ENCODE data around the gene GPSM3. TPM values are rescaled to one million over a fixed set of nuclear protein-coding genes. Genes with fewer than 3 reads are reported as not detected.

The GPSM3 gene
- total RNA-seq, 4 donors from 2014 or later, result 5.7 to 17.4 (median 8.6) TPM

- TF ChIP-seq POLR2A (IDR thresholded peaks at IDR 0.05; ENCODE audit: low read depth) (no peak), POLR2AphosphoS5 (IDR thresholded peaks at IDR 0.05) (peak in 1 of 2 donors; percentile 32)
- peak overlapping the region in 3 of 4 donors; percentile 52 to 66 (median 62) for H3K27ac ChIP-seq (replicated peaks in 1 of 4)
- H3K4me3 ChIP-seq, result no peak overlapping the region
- no peaks in the 10 kb centered on the region for H3K27me3 ChIP-seq
- WGBS, result 69% methylated on average over 4 of the region's 4 CpGs
- H3K9me3 ChIP-seq, result no peaks in the 10 kb centered on the region
- H3K36me3 ChIP-seq, result peaks cover 11 to 33% (median 30%) of the 10 kb centered on the region in 4 donors
- intact Hi-C loops (cut with DNase I), result no loop called here
- peaks cover 24 to 53% (median 48%) of the 10 kb centered on the region in 4 donors for H3K4me1 ChIP-seq
- no peak for DNase-seq (ENCODE audit: extremely low spot score)
These were observed 19.3 kb downstream of the GPSM3 start for GRCh38 chr6:32173051-32173727.

- no peak overlapping the region for H3K27ac ChIP-seq (replicated peaks in 1 of 4)
- peaks cover 13 to 53% (median 49%) of the 10 kb centered on the region in 4 donors for H3K36me3 ChIP-seq
- TF ChIP-seq POLR2A (IDR thresholded peaks at IDR 0.05; ENCODE audit: low read depth), result no peak
- TF ChIP-seq, protein P1, sequence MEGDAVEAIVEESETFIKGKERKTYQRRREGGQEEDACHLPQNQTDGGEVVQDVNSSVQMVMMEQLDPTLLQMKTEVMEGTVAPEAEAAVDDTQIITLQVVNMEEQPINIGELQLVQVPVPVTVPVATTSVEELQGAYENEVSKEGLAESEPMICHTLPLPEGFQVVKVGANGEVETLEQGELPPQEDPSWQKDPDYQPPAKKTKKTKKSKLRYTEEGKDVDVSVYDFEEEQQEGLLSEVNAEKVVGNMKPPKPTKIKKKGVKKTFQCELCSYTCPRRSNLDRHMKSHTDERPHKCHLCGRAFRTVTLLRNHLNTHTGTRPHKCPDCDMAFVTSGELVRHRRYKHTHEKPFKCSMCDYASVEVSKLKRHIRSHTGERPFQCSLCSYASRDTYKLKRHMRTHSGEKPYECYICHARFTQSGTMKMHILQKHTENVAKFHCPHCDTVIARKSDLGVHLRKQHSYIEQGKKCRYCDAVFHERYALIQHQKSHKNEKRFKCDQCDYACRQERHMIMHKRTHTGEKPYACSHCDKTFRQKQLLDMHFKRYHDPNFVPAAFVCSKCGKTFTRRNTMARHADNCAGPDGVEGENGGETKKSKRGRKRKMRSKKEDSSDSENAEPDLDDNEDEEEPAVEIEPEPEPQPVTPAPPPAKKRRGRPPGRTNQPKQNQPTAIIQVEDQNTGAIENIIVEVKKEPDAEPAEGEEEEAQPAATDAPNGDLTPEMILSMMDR (IDR thresholded peaks at IDR 0.05), result no peak
- TF ChIP-seq EP300 (IDR thresholded peaks at IDR 0.05), result no peak
- TF ChIP-seq POLR2AphosphoS5 (IDR thresholded peaks at IDR 0.05), result no peak
- H3K9me3 ChIP-seq, result no peaks in the 10 kb centered on the region
- no peak for DNase-seq (ENCODE audit: extremely low spot score)
- no peaks in the 10 kb centered on the region for H3K27me3 ChIP-seq
- no peak overlapping the region for H3K4me3 ChIP-seq
- 93% methylated on average over 6 of the region's 6 CpGs for WGBS
- intact Hi-C loops (cut with DNase I), result no loop called here
- peaks cover 13 to 46% (median 42%) of the 10 kb centered on the region in 4 donors for H3K4me1 ChIP-seq
These were observed 21.2 kb downstream of the GPSM3 start for GRCh38 chr6:32171234-32171633.

DNA sequence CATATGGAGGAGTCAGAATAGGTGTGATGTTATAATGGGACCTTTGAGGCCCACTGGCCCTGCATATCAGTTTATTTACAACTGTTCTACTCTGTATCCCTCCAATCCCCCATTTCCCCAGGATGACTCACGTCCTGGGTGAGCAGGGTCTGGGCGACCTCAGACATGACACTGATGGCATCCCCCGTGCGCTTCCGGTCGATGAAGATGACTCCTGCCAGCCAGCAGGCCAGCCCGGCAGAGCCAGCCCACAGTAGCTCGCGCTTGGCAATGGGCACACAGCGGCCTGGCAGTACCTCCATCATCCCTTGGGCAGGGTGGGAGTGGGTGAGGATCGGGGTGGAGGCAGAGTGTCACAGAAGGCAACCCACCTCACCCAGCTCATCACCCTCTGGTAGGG lies 22.1 kb downstream of the GPSM3 start:
- WGBS, result 86% methylated on average over 4 of the region's 11 CpGs
- intact Hi-C loops (cut with DNase I), result no loop called here

DNA sequence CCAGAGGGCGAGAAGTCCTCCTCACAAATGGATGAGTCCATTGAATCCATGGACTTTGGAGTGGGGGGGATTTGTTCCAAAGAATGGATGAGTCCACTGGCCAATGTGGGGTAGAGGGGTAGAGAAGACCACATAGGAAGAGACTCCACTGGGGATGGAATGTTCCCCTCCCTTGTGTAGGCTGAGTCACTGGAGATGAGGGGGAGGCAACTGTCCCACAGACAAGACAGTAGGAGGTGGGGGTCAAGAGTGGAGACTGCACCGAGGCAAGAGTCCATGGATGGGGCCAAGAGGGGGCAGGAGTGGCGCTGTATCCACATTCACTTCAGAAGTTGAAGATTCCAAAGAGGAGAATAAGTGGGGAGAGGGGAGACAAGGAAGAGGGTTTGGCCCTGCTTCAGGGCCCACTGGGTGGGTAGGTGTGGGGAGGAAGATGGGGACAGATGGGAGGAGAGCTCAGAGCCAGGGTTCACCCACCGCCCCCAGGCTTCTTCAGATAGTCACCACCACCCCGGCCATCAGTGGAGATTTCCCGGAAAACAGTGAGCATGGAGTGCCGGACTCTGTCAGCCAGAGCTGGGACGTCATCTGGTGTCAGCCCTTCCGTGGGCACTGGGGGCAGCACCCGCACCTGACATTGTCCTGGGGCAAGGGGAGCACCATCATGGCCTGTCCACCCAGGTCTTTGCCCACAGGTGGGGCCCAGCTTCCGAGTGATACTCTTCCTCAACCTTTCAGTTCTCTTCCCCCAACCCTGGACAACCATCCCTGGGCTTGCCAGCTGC lies 23.4 kb downstream of the GPSM3 start:
- intact Hi-C loops (cut with DNase I), result no loop called here
- 78% methylated on average over 9 of the region's 11 CpGs for WGBS
- TF ChIP-seq POLR2A (IDR thresholded peaks at IDR 0.05; ENCODE audit: low read depth) (no peak), EP300 (IDR thresholded peaks at IDR 0.05) (no peak), POLR2AphosphoS5 (IDR thresholded peaks at IDR 0.05) (no peak)
- TF ChIP-seq, protein P1 (IDR thresholded peaks at IDR 0.05), result no peak
- H3K4me1 ChIP-seq, result peaks cover 0 to 30% (median 24%) of the 10 kb centered on the region in 4 donors
- H3K36me3 ChIP-seq, result peaks cover 13 to 74% (median 65%) of the 10 kb centered on the region in 4 donors
- H3K9me3 ChIP-seq, result no peaks in the 10 kb centered on the region
- no peaks in the 10 kb centered on the region for H3K27me3 ChIP-seq
- H3K4me3 ChIP-seq, result no peak overlapping the region
- DNase-seq (ENCODE audit: extremely low spot score), result no peak
- peak overlapping the region in 3 of 4 donors; percentile 13 to 50 (median 37) for H3K27ac ChIP-seq (replicated peaks in 1 of 4)

More for the DNA sequence above, 22.1 kb downstream of the GPSM3 start:
- Histone ChIP-seq H3K4me1 (peaks cover 9 to 41% (median 37%) of the 10 kb centered on the region in 4 donors), H3K9me3 (no peaks in the 10 kb centered on the region), H3K4me3 (no peak overlapping the region), H3K27ac (replicated peaks in 1 of 4) (no peak overlapping the region), H3K36me3 (peaks cover 13 to 62% (median 58%) of the 10 kb centered on the region in 4 donors), H3K27me3 (no peaks in the 10 kb centered on the region)
- DNase-seq (ENCODE audit: extremely low spot score), result no peak
- TF ChIP-seq POLR2AphosphoS5 (IDR thresholded peaks at IDR 0.05), result no peak
- no peak for TF ChIP-seq EP300 (IDR thresholded peaks at IDR 0.05)
- TF ChIP-seq, protein P1 (IDR thresholded peaks at IDR 0.05), result no peak
- TF ChIP-seq POLR2A (IDR thresholded peaks at IDR 0.05; ENCODE audit: low read depth), result no peak

DNA sequence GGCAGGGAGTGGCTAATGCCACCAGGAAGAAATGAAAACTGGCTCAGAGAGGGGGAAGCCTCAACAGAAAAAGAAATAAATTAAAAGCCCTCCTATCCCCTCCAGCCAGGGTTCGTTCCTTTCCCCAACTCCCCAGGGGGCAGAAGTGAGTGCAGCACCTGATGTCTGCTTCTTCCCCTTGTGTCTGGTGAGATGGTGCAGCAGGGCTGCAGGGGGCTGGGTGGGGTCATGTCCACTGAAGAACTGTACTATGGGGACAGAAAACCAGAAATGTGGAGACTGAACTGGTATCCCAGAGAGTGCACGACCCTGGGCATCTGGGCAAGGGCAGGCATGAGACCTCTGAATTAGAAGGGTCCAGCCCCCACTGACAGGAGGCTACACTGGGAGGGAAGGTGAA lies 24.1 kb downstream of the GPSM3 start:
- Histone ChIP-seq H3K4me1 (peaks cover 0 to 29% (median 18%) of the 10 kb centered on the region in 4 donors), H3K27me3 (no peaks in the 10 kb centered on the region), H3K4me3 (no peak overlapping the region), H3K36me3 (peaks cover 13 to 81% (median 70%) of the 10 kb centered on the region in 4 donors), H3K27ac (replicated peaks in 1 of 4) (peak overlapping the region; percentile 24 to 50 (median 32)), H3K9me3 (no peaks in the 10 kb centered on the region)
- DNase-seq (ENCODE audit: extremely low spot score), result no peak
- TF ChIP-seq, protein P1 (IDR thresholded peaks at IDR 0.05), result no peak
- WGBS, result 88% methylated on average over 2 of the region's 2 CpGs
- intact Hi-C loops (cut with DNase I), result no loop called here
